Kidney (tissue), 14 donors: Measurements from ENCODE around the gene IGSF22. TPM values are rescaled to one million over a fixed set of nuclear protein-coding genes. Genes with fewer than 3 reads are reported as not detected.

Source experiments
- DNase-seq, 5 donors: peaks; one replicate each; pipeline ENCODE4 v3.0.0-alpha.2; 2013 to 2020
- FAIRE-seq: peaks from 2 replicates; lab custom pipeline; 2012; peaks lifted over from hg19 to GRCh38; lab: Jason Lieb, UNC
- H3K27ac ChIP-seq, 2 donors: one replicate each; pipeline ENCODE4 v1.7.0; 2013; ENCODE audit warnings: low read depth in 2 of 2, low read length in 2 of 2, inconsistent platforms in 1 of 2
- H3K27me3 ChIP-seq: one replicate; pipeline ENCODE4 v1.7.1; 2013; ENCODE audit warnings: low read length, inconsistent platforms; ENCODE audit not compliant: control insufficient read depth, insufficient read depth
- H3K36me3 ChIP-seq, 3 donors: one replicate each; pipeline versions ENCODE4 v1.7.0 to v1.7.1; 2013; ENCODE audit warnings: low read length in 3 of 3, control low read depth in 1 of 3, inconsistent platforms in 1 of 3; ENCODE audit not compliant: insufficient read depth in 3 of 3, control insufficient read depth in 2 of 3
- H3K4me1 ChIP-seq, 3 donors: one replicate each; pipeline versions ENCODE4 v1.7.0 to v1.7.1; 2013; ENCODE audit warnings: low read length in 3 of 3, inconsistent platforms in 1 of 3, low read depth in 1 of 3; ENCODE audit not compliant: control insufficient read depth in 2 of 3, insufficient read depth in 2 of 3
- H3K4me3 ChIP-seq, 3 donors: one replicate each; pipeline versions ENCODE4 v1.7.0 to v1.8.1; 2013; ENCODE audit warnings: low read length in 3 of 3, control low read depth in 1 of 3, inconsistent platforms in 1 of 3
- H3K9ac ChIP-seq, 3 donors: one replicate each; pipeline versions ENCODE4 v1.7.0 to v1.7.1; 2013; ENCODE audit warnings: low read length in 3 of 3, control low read depth in 1 of 3, inconsistent platforms in 1 of 3
- H3K9me3 ChIP-seq, 3 donors: one replicate each; pipeline versions ENCODE4 v1.7.0 to v1.7.1; 2013; ENCODE audit warnings: low read length in 3 of 3, control low read depth in 1 of 3, inconsistent platforms in 1 of 3; ENCODE audit not compliant: control insufficient read depth in 2 of 3, insufficient read depth in 1 of 3
- intact Hi-C: fragments of 100-400 bp; cut with DNase I; formaldehyde crosslinking; loops from one replicate; pipeline ENCODE4 v1.11.1; 2022
- polyA plus RNA-seq: library from polyadenylated mRNA; stranded (reverse); fragments of 350-450 nt; fragmentation: Illumina TruSeq; extraction: RNeasy Lipid Tissue Mini Kit (QIAGEN cat#74804); gene quantifications from one replicate; pipeline ENCODE4 v1.2.3, GENCODE V29; 2014; ENCODE audit warnings: low read depth, low replicate concordance; ENCODE audit not compliant: insufficient read depth
- total RNA-seq: library from RNA; stranded (reverse); fragmentation: NEBNext Ultra II Directional; extraction: Animal tissue kit (Norgen Biotek cat#: 25700); gene quantifications from one replicate; pipeline ENCODE4 v1.2.1, GENCODE V29; 2021
- TF ChIP-seq, protein P1 (sequence below): IDR thresholded peaks from 3 replicates; pipeline ENCODE4 v1.5.1; 2012; ENCODE audit warnings: mild to moderate bottlenecking, moderate library complexity, borderline replicate concordance; ENCODE audit not compliant: insufficient read depth; ENCODE audit errors: extremely low read depth
- donor health status: control.
- donor health status: control.
- donor health status: control.
- donor health status: control.
- donor health status: control.
- donor health status: DM: yes; HTN: yes; CAD: no.
- donor health status: Normal renal cell carcinoma (clear cell type).

The IGSF22 gene
- total and polyA plus RNA-seq, 2 donors from 2014 or later: 2.5 to 2.8 TPM

DNA sequence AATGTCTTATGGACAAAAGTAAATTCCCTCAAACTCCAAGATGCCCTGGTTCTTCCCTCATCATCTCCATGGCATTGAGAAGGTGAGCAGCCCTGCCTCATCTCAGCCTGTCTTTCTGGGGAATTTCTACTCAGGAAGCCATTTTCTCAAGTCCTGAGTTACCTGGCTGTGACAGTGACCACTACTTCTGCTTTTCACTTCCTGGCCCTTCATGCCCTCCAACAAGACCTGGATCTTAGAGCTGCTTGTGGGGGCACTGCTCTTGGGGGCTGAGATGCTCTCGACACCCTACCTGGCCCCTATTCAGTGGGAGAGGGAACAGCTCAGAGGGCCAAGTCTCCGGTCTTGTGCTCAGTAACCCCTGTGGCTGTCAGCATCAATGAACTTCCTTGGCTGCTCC, 5.5 kb upstream of the IGSF22 start:
- Histone ChIP-seq H3K9me3 (no peaks in the 10 kb centered on the region), H3K36me3 (no peaks in the 10 kb centered on the region), H3K4me1 (no peaks in the 10 kb centered on the region), H3K9ac (no peak overlapping the region), H3K27me3 (no peaks in the 10 kb centered on the region), H3K27ac (no peak overlapping the region), H3K4me3 (no peak overlapping the region)
- TF ChIP-seq, protein P1, sequence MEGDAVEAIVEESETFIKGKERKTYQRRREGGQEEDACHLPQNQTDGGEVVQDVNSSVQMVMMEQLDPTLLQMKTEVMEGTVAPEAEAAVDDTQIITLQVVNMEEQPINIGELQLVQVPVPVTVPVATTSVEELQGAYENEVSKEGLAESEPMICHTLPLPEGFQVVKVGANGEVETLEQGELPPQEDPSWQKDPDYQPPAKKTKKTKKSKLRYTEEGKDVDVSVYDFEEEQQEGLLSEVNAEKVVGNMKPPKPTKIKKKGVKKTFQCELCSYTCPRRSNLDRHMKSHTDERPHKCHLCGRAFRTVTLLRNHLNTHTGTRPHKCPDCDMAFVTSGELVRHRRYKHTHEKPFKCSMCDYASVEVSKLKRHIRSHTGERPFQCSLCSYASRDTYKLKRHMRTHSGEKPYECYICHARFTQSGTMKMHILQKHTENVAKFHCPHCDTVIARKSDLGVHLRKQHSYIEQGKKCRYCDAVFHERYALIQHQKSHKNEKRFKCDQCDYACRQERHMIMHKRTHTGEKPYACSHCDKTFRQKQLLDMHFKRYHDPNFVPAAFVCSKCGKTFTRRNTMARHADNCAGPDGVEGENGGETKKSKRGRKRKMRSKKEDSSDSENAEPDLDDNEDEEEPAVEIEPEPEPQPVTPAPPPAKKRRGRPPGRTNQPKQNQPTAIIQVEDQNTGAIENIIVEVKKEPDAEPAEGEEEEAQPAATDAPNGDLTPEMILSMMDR: no peak
- FAIRE-seq (no peak), DNase-seq (no peak)
- intact Hi-C loops: no loop called here

DNA sequence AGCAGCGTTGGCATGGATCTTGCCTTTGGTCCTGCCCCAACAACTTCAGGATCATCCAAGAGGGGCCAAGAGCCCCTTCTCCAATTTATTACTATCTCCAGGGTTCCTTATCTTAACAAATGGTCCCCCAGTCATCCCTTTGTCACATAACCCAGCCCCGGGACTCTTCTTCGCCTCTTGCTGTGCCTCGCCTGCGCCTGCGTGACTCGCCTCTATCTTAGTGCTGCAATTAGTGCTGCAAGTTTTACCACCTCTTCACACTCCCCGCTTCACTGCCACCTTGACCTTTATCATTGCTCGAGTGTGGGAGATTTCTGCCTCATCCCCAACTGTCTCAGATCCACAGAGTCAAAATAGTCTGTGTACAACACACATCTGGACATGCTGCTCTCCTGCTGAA, 4.0 kb upstream of the IGSF22 start:
- Histone ChIP-seq H3K36me3 (no peaks in the 10 kb centered on the region), H3K9ac (no peak overlapping the region), H3K4me3 (no peak overlapping the region), H3K4me1 (no peaks in the 10 kb centered on the region), H3K9me3 (no peaks in the 10 kb centered on the region), H3K27ac (no peak overlapping the region), H3K27me3 (no peaks in the 10 kb centered on the region)
- intact Hi-C loops: no loop called here
- FAIRE-seq (no peak), DNase-seq (no peak)
- TF ChIP-seq, protein P1: no peak

GRCh38 chr11:18729426-18729825, 3.4 kb upstream of the IGSF22 start:
- FAIRE-seq: no peak
- H3K27ac ChIP-seq: no peak overlapping the region
- no peaks in the 10 kb centered on the region for H3K9me3 ChIP-seq
- H3K27me3 ChIP-seq: no peaks in the 10 kb centered on the region
- no peak overlapping the region for H3K9ac ChIP-seq
- H3K36me3 ChIP-seq: no peaks in the 10 kb centered on the region
- DNase-seq: no peak
- no peaks in the 10 kb centered on the region for H3K4me1 ChIP-seq
- TF ChIP-seq, protein P1: no peak
- intact Hi-C loops: no loop called here
- H3K4me3 ChIP-seq: no peak overlapping the region

DNA sequence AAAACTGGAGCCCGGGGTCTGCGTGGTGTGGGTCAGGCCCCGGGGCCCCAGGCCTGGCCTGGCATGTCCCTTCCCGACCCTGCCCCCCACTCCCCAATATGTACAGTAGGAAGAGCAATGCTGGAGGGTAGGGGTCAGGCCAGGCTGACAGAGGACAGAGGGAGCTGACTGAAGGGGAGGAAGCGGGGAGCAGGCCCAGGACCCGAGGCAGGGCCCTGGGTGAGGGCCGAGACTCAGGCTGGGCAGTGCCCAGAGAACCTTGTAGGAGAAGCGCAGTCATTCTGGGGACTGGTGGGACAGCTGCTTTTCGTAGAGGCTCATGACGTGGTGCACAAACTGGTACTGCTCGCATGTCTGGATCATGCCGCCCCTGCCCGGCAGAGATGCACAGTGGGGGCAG, 2.7 kb upstream of the IGSF22 start:
- no peak for DNase-seq
- TF ChIP-seq, protein P1: no peak
- no peaks in the 10 kb centered on the region for H3K4me1 ChIP-seq
- no peaks in the 10 kb centered on the region for H3K9me3 ChIP-seq
- H3K4me3 ChIP-seq: no peak overlapping the region
- FAIRE-seq: no peak
- H3K27me3 ChIP-seq: no peaks in the 10 kb centered on the region
- H3K36me3 ChIP-seq: no peaks in the 10 kb centered on the region
- no peak overlapping the region for H3K9ac ChIP-seq
- intact Hi-C loops: no loop called here
- H3K27ac ChIP-seq: no peak overlapping the region
